Motor neuron (in vitro differentiated cells): ENCODE data around the gene GAREM2. TPM values are rescaled to one million over a fixed set of nuclear protein-coding genes. Genes with fewer than 3 reads are reported as not detected.
A peak's percentile ranks its signal among the peaks of the same experiment; 100 is the strongest.

Experiments used
- ATAC-seq, 8 experiments: fragments of 200-7000 bp; cut with Tn5 transposase; replicated peaks in 6 of 8; 2 replicates each; pipeline ENCODE4 v1.8.0; 2021; ENCODE audit warnings: mild to moderate bottlenecking in 8 of 8, moderate library complexity in 8 of 8
- H3K27ac ChIP-seq, 2 donors: fragments of 250-450 bp; sonication (Bioruptor Pico); 2 replicates each; pipeline ENCODE4 v1.9.0; 2021; ENCODE audit warnings: antibody characterized with exemption in 2 of 2, mild to moderate bottlenecking in 2 of 2, moderate library complexity in 1 of 2
- H3K4me1 ChIP-seq, 2 donors: fragments of 250-450 bp; sonication (Bioruptor Pico); replicated peaks in 1 of 2; 2 replicates each; pipeline ENCODE4 v1.6.1; 2021; ENCODE audit warnings: antibody characterized with exemption in 2 of 2, mild to moderate bottlenecking in 2 of 2, moderate library complexity in 1 of 2
- H3K4me3 ChIP-seq, 5 donors: fragments of 250-450 bp; sonication (Bioruptor Pico); 2 replicates each; pipeline ENCODE4 v1.9.0; 2021; ENCODE audit warnings: antibody characterized with exemption in 5 of 5, mild to moderate bottlenecking in 5 of 5, moderate library complexity in 4 of 5
- WGBS, 10 experiments: fragments of 450-650 bp; shearing (Covaris generic); methylation state at CpG; one replicate each; pipeline ENCODE4 v1.0.0; 2022; 5-methylcytosine and 5-hydroxymethylcytosine counted together
- in situ Hi-C, 9 experiments: fragments of 400-800 bp; cut with MboI; loops; one replicate each; pipeline ENCODE4 v1.15.0; 2021; ENCODE audit warnings: low sequenced_read_pairs in 9 of 9, low pct_unique_long_range_greater_than_20kb in 2 of 9; ENCODE audit not compliant: unreplicated experiment in 9 of 9
- total RNA-seq, 8 experiments: library from RNA; unstranded; fragments of 300-600 nt; gene quantifications; 2 replicates each; pipeline versions ENCODE4 v1.2.3 to v1.2.4, GENCODE V29; 2022

Gene GAREM2
- total RNA-seq, 8 experiments from 2014 or later: 1.0 to 17.1 (median 5.0) TPM

GRCh38 chr2:26173776-26174482, 1.0 kb downstream of the GAREM2 start:
- 0 to 100% (median 39%) methylated on average over 1 to 6 of the region's 46 CpGs; no CpG with 5 or more reads in 7 of the 10 experiments for WGBS, 10 experiments
- Histone ChIP-seq H3K4me3 (peak overlapping the region; percentile 48 to 66 (median 55)), H3K27ac (peak overlapping the region in 1 of 2 donors; percentile 88), H3K4me1 (peaks cover 31 to 34% of the 10 kb centered on the region in 2 donors)
- in situ Hi-C loops: no loop called here
- peak in 3 of 8 experiments; percentile 1 to 4 (median 2) for ATAC-seq

GRCh38 chr2:26174691-26175465, 2.0 kb downstream of the GAREM2 start:
- H3K4me1 ChIP-seq: peaks cover 38 to 40% of the 10 kb centered on the region in 2 donors

GRCh38 chr2:26175466-26176278, 2.8 kb downstream of the GAREM2 start:
- H3K4me1 ChIP-seq: peaks cover 42 to 47% of the 10 kb centered on the region in 2 donors
- H3K27ac ChIP-seq: peak overlapping the region; percentile 21 to 88
- H3K4me3 ChIP-seq: peak overlapping the region in 1 of 5 donors; percentile 60
- 10 to 83% methylated on average over 1 to 2 of the region's 15 CpGs; no CpG with 5 or more reads in 8 of the 10 experiments for WGBS, 10 experiments
- in situ Hi-C loops: no loop called here
- peak in 5 of 8 experiments; percentile 31 to 44 (median 41) for ATAC-seq

More at GRCh38 chr2:26174691-26175465, 2.0 kb downstream of the GAREM2 start:
- 17 to 80% (median 50%) methylated on average over 1 to 2 of the region's 10 CpGs; no CpG with 5 or more reads in 7 of the 10 experiments for WGBS, 10 experiments
- ATAC-seq: peak in 5 of 8 experiments; percentile 1 to 19 (median 2)
- in situ Hi-C loops: no loop called here
- H3K4me3 ChIP-seq: peak overlapping the region in 1 of 5 donors; percentile 60
- peak overlapping the region; percentile 21 to 88 for H3K27ac ChIP-seq

GRCh38 chr2:26176279-26176615, 3.4 kb downstream of the GAREM2 start:
- Histone ChIP-seq H3K4me1 (peaks cover 42 to 47% of the 10 kb centered on the region in 2 donors), H3K27ac (peak overlapping the region; percentile 21 to 88), H3K4me3 (no peak overlapping the region)
- in situ Hi-C loops: no loop called here
- WGBS, 10 experiments: 0 to 100% methylated on average over 1 to 2 of the region's 11 CpGs; no CpG with 5 or more reads in 8 of the 10 experiments
- ATAC-seq: no peak

- no peak overlapping the region for H3K4me3 ChIP-seq
- 39 to 100% (median 89%) methylated on average over 1 to 3 of the region's 7 CpGs; no CpG with 5 or more reads in 5 of the 10 experiments for WGBS, 10 experiments
- no peak overlapping the region for H3K27ac ChIP-seq
Measured at GRCh38 chr2:26177122-26177521, 4.2 kb downstream of the GAREM2 start.

GRCh38 chr2:26178246-26178645, 5.4 kb downstream of the GAREM2 start:
- 60 to 100% (median 87%) methylated on average over 1 to 3 of the region's 3 CpGs; no CpG with 5 or more reads in 4 of the 10 experiments for WGBS, 10 experiments
- no peak for ATAC-seq
- in situ Hi-C loops: no loop called here
- Histone ChIP-seq H3K27ac (no peak overlapping the region), H3K4me3 (peak overlapping the region in 1 of 5 donors; percentile 41), H3K4me1 (peaks cover 42 to 47% of the 10 kb centered on the region in 2 donors)

More at GRCh38 chr2:26177122-26177521, 4.2 kb downstream of the GAREM2 start:
- ATAC-seq: no peak
- H3K4me1 ChIP-seq: peaks cover 42 to 47% of the 10 kb centered on the region in 2 donors
- in situ Hi-C loops: no loop called here

- peak overlapping the region; percentile 45 to 75 for H3K27ac ChIP-seq
- WGBS, 10 experiments: no CpG with 5 or more reads among the region's 48 CpGs
- H3K4me3 ChIP-seq: peak overlapping the region; percentile 7 to 41 (median 18)
- ATAC-seq: peak; percentile 36 to 86 (median 74)
- peaks cover 42 to 47% of the 10 kb centered on the region in 2 donors for H3K4me1 ChIP-seq
- in situ Hi-C loops: no loop called here
Measured at GRCh38 chr2:26178746-26179436, 6.0 kb downstream of the GAREM2 start.

- peak in 7 of 8 experiments; percentile 4 to 52 (median 22) for ATAC-seq
- Histone ChIP-seq H3K27ac (peak overlapping the region; percentile 60 to 75), H3K4me1 (peaks cover 39 to 44% of the 10 kb centered on the region in 2 donors), H3K4me3 (peak overlapping the region in 3 of 5 donors; percentile 10 to 41 (median 34))
- in situ Hi-C loops: no loop called here
- 0 to 10% methylated on average over 2 to 6 of the region's 12 CpGs; no CpG with 5 or more reads in 8 of the 10 experiments for WGBS, 10 experiments
Measured at GRCh38 chr2:26179446-26179913, 6.6 kb downstream of the GAREM2 start.

GRCh38 chr2:26182441-26182840, 9.6 kb downstream of the GAREM2 start:
- no peak overlapping the region for H3K27ac ChIP-seq
- in situ Hi-C loops: no loop called here
- no peak overlapping the region for H3K4me3 ChIP-seq
- H3K4me1 ChIP-seq: peaks cover 20% of the 10 kb centered on the region in 2 donors
- no peak for ATAC-seq
- WGBS, 10 experiments: 82 to 100% (median 100%) methylated on average over 1 to 2 of the region's 5 CpGs; no CpG with 5 or more reads in 7 of the 10 experiments

- 70 to 100% (median 100%) methylated on average over 1 to 3 of the region's 11 CpGs; no CpG with 5 or more reads in 2 of the 10 experiments for WGBS, 10 experiments
- Histone ChIP-seq H3K4me3 (no peak overlapping the region), H3K4me1 (peaks cover 18 to 20% of the 10 kb centered on the region in 2 donors), H3K27ac (no peak overlapping the region)
- no peak for ATAC-seq
- in situ Hi-C loops: no loop called here
Measured at GRCh38 chr2:26182887-26183630, 10.2 kb downstream of the GAREM2 start.

- peaks cover 12 to 15% of the 10 kb centered on the region in 2 donors for H3K4me1 ChIP-seq
- WGBS, 10 experiments: 80 to 100% (median 100%) methylated on average over 1 to 2 of the region's 34 CpGs; no CpG with 5 or more reads in 7 of the 10 experiments
- ATAC-seq: no peak
- no peak overlapping the region for H3K27ac ChIP-seq
- in situ Hi-C loops: no loop called here
- no peak overlapping the region for H3K4me3 ChIP-seq
Measured at GRCh38 chr2:26184121-26184520, 11.2 kb downstream of the GAREM2 start.
